Ectodermal cell (in vitro differentiated cells): ENCODE data around the gene NDUFA3.

Experiments used
- H3K27ac ChIP-seq: 2 replicates; pipeline ENCODE4 v1.7.0; 2013; ENCODE audit warnings: mild to moderate bottlenecking, low read depth, low read length; ENCODE audit not compliant: insufficient read depth, poor library complexity, severe bottlenecking
- H3K27me3 ChIP-seq: 2 replicates; pipeline ENCODE4 v1.7.0; 2013; ENCODE audit warnings: mild to moderate bottlenecking, low read length; ENCODE audit not compliant: insufficient read depth, control insufficient read depth, poor library complexity, severe bottlenecking
- H3K36me3 ChIP-seq: one replicate; pipeline ENCODE4 v1.7.0; 2013; ENCODE audit warnings: low read length; ENCODE audit not compliant: control insufficient read depth, insufficient read depth
- H3K4me1 ChIP-seq: one replicate; pipeline ENCODE4 v1.7.0; 2013; ENCODE audit warnings: low read length; ENCODE audit not compliant: control insufficient read depth, insufficient read depth
- H3K4me3 ChIP-seq: 2 replicates; pipeline ENCODE4 v1.7.0; 2013; ENCODE audit warnings: low read depth, low read length, control low read depth; ENCODE audit not compliant: insufficient read depth
- H3K9me3 ChIP-seq: 2 replicates; pipeline ENCODE4 v1.7.0; 2013; ENCODE audit warnings: mild to moderate bottlenecking, low read length, moderate library complexity; ENCODE audit not compliant: control insufficient read depth
- WGBS, 2 experiments: methylation state at CpG; one replicate each; pipeline ENCODE4 v1.1.7; 2013; ENCODE audit warnings: missing lambda C conversion rate in 2 of 2; 5-methylcytosine and 5-hydroxymethylcytosine counted together

Gene NDUFA3

DNA sequence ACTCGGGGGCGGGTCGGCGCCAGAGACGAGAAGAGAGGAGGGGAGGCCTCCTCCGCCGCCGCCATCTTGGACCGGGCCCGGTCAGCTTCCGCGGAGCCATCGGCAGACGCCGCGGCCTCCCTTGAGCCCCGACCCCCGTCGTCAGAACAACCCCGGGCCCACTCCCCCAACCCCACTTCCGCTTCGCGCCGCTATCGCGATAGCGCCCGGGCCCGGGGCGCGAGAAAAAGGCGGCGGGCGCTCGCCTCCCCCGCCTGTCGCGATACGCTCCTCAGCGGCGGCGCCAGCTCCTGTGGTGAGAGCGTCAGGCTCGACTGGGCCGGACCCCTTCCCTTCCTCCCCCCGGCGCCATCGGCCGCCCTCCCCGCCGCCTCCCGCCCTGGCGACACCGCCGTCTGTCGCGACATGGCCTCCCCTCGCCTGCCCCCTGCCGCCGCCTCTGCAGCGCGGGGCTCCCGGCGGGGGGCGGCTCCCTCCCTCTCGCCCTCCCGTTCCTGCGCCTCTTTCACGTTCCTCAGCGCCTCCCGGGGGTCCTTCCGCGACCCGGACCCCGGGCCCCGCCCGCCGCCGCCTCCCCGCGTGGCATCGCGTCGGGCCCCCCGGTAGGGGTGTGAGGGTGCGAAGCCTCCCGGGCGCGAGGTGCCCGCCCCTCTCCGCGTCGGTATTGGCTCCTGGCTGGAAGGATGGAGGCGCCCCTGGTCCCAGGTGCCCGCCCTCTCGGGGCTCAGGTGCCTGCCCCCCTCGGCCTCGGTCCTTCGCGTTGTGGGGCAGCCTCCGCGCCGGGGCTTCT lies 35.2 kb downstream of the NDUFA3 start, which contains the start of gene CNOT3:
Gene CNOT3 (plus strand): TSS at position 64 of the 790 bp plus-strand sequence. CDS start 5,217 bp downstream, outside the sequence.
- Histone ChIP-seq H3K27ac (peak within 1 kb of the TSS; percentile 93), H3K27me3 (peaks cover 10% of the 10 kb centered on the region), H3K4me3 (peak within 1 kb of the TSS; percentile 84), H3K4me1 (peaks cover 19% of the 10 kb centered on the region), H3K36me3 (peaks cover 4% of the 10 kb centered on the region), H3K9me3 (peaks cover 2% of the 10 kb centered on the region)
- WGBS, 2 experiments = 0% methylated on average over 103 of the region's 103 CpGs

DNA sequence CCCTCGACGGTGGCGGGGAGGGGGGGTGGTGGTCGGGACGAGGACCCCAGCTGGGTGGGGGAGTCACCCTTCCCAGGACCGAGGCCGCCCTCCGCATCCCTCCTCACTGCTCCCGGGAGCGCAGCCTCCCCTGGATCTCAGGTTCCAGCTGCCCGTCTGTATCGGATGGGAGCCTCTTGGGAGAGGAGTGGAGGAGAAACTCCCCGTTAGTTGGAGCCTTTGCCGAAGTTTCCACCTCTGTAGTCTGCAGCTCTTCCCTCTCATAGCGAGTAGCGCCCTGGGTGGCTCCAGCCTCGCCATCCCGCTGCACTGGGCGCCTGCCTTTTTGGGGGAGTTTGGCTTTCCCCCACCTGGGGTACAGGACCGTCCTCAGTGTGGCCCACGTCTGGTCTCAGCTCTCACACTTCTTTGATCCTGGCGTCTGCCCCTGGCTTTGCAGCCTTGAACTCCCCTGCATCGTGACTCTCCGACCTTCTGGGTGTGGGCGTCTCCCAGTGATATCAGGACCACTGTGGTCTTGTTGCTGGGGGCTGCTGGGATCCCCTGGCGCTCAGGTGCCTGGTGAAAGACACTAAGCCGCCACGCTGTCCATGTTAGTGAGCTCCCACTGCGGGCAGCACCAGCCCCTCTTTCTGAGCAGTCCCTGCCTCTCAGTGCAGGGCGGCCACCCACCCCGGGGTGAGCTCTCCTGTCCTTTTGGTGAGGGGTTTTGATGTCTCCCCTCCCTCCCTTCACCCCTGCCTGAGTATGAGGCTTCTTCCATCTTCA lies 36.0 kb downstream of the NDUFA3 start:
- H3K4me3 ChIP-seq = peak overlapping the region; percentile 84
- peaks cover 1% of the 10 kb centered on the region for H3K9me3 ChIP-seq
- WGBS, 2 experiments = 33 to 36% methylated on average over 31 of the region's 31 CpGs
- peaks cover 10% of the 10 kb centered on the region for H3K36me3 ChIP-seq
- peaks cover 10% of the 10 kb centered on the region for H3K27me3 ChIP-seq
- peaks cover 19% of the 10 kb centered on the region for H3K4me1 ChIP-seq
- H3K27ac ChIP-seq = no peak overlapping the region

DNA sequence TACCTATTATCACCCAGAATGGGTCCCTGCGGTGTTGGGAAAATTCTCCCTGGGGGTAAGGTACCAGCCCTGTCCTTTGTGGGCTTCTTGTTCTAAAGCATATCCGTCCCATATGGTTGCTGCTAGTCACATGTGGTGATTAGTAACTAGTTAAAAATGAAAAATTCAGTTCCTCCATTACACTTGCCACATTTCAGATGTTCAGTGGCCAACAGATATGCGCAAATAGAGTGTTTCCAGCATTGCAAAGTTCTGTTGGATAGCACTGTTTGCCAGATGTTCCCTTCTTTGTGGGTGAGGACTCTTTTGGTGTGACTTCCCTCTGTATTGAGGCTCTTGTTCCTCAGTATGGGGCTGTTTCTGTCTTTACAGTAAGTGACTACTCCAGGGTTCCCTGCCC lies 38.7 kb downstream of the NDUFA3 start:
- WGBS, 2 experiments = 93% methylated on average over 3 of the region's 3 CpGs
- H3K36me3 ChIP-seq = peaks cover 35% of the 10 kb centered on the region

DNA sequence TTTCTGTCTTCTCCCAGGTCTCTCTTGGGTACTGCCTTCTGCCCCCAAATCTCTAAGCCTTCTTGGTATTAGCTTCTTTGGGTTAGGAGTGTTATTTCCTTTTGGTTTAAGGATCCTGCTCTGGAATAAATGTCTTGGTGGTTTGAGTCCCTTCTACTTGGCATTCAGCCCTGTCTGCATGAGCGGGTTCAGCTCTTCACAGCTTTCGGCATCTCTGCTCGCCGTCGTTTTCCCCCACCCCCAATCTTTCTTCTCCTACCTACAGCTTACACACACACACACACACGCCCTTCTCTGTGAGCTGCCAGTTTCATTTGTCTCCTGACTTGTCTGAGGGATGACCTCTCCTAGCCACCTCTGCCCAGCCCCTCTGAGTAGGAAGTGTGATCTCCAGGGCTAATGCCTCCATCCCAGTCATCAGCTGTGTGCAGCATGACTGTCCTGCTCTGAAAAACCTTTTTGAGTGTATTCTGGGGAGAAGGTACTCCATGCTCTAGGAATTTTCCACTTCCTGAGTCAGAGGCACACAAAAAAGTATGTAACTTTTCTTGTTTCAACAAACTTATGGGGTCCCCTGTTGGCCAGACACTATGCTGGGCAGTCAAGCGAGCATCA lies 39.6 kb downstream of the NDUFA3 start:
- H3K27me3 ChIP-seq = no peaks in the 10 kb centered on the region
- H3K9me3 ChIP-seq = no peaks in the 10 kb centered on the region
- peaks cover 15% of the 10 kb centered on the region for H3K4me1 ChIP-seq
- H3K36me3 ChIP-seq = peaks cover 44% of the 10 kb centered on the region
- 78 to 88% methylated on average over 7 of the region's 7 CpGs for WGBS, 2 experiments
- no peak overlapping the region for H3K27ac ChIP-seq
- H3K4me3 ChIP-seq = no peak overlapping the region

More for the DNA sequence above, 38.7 kb downstream of the NDUFA3 start:
- Histone ChIP-seq H3K9me3 (no peaks in the 10 kb centered on the region), H3K4me1 (peaks cover 15% of the 10 kb centered on the region), H3K4me3 (no peak overlapping the region), H3K27ac (no peak overlapping the region), H3K27me3 (peaks cover 1% of the 10 kb centered on the region)

DNA sequence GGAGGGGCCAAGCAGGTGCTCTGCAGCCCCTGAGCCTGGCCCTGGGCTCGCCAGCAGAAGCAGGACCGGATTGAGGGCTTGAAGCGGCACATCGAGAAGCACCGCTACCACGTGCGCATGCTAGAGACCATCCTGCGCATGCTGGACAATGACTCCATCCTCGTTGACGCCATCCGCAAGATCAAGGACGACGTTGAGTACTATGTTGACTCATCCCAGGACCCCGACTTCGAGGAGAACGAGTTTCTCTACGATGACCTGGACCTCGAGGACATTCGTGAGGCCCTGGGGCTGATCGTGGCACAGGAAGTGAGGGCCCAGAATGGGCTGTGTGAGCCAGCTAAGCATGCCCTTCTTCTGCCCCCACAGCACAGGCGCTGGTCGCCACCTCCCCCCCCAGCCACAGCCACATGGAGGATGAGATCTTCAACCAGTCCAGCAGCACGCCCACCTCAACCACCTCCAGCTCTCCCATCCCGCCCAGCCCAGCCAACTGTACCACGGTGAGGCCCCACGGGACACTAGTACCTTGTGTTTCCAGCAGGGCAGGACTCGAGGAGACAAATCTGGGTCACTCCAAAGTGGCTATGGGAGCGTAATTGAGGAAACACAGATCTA lies 43.0 kb downstream of the NDUFA3 start:
- Histone ChIP-seq H3K27ac (no peak overlapping the region), H3K9me3 (no peaks in the 10 kb centered on the region)

DNA sequence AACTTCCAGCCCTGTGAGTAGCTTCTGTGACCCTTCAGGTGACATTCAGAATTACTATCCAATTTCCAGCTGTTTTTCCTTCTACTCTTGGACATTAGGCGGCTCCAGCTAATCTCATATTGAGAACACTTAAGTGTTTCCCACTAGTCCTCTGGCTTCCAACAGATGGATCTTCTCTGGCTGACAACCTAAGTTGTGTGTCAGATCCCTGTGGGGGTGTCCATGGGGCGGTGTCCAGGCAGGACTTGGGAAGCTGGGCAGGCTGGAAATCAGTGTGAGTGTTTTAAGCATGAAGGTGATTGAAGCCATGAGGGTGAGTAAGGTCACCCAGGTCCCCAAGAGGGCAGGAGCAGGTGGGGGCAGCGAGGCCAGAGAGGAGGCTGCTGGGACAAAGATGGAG lies 45.0 kb downstream of the NDUFA3 start:
- Histone ChIP-seq H3K27ac (no peak overlapping the region), H3K9me3 (no peaks in the 10 kb centered on the region), H3K4me3 (no peak overlapping the region), H3K4me1 (no peaks in the 10 kb centered on the region), H3K27me3 (no peaks in the 10 kb centered on the region), H3K36me3 (peaks cover 87% of the 10 kb centered on the region)
- WGBS, 2 experiments = 96% methylated on average over 3 of the region's 3 CpGs

More for the DNA sequence above, 43.0 kb downstream of the NDUFA3 start:
- Histone ChIP-seq H3K4me3 (no peak overlapping the region), H3K4me1 (no peaks in the 10 kb centered on the region), H3K27me3 (no peaks in the 10 kb centered on the region), H3K36me3 (peaks cover 72% of the 10 kb centered on the region)
- WGBS, 2 experiments = 97% methylated on average over 28 of the region's 28 CpGs

DNA sequence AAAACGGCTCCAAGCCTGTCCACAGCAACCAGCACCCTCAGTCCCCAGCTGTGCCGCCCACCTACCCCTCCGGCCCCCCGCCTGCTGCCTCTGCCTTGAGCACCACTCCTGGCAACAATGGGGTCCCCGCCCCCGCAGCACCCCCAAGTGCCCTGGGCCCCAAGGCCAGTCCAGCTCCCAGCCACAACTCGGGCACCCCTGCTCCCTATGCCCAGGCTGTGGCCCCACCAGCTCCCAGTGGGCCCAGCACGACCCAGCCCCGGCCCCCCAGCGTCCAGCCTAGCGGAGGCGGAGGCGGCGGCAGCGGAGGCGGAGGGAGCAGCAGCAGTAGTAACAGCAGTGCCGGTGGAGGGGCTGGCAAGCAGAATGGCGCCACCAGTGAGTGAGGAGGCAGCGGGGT lies 45.5 kb downstream of the NDUFA3 start:
- no peaks in the 10 kb centered on the region for H3K4me1 ChIP-seq
- H3K27me3 ChIP-seq = no peaks in the 10 kb centered on the region
- no peaks in the 10 kb centered on the region for H3K9me3 ChIP-seq
- no peak overlapping the region for H3K4me3 ChIP-seq
- peaks cover 88% of the 10 kb centered on the region for H3K36me3 ChIP-seq
- no peak overlapping the region for H3K27ac ChIP-seq
- 93% methylated on average over 19 of the region's 19 CpGs for WGBS, 2 experiments

DNA sequence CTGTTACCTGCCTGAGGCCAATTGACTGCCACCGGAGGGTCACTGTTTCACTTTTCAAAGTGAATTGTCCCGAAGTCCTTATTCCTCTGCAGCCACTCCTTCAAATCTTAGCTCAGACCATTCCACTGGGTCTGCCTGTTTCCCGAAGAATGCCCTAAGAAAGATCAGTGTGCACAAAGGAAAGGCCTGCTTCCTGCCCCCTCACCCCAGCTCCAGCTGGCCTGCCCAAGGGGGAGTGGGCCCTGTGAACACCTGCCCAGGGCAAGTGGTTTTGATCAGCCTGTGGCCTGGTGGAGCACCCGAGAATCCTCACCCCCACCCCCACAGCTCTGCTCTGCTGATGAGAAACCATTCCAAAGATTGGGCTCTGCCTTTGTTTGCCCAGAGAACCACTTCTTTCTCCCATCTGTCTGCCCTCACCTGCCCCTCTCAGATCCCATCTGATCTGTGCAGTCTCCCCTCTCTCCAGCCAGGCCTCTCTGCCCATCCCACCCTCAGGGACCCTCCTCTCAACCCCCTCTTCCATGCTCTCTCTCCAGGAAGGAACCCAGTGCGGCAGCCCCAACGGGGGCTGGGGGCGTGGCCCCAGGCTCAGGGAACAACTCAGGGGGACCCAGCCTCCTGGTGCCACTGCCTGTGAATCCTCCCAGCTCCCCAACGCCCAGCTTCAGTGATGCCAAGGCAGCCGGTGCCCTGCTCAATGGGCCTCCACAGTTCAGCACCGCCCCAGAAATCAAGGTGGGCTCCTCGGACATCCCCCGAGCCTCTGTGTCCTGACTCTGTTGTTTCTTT lies 46.6 kb downstream of the NDUFA3 start:
- H3K9me3 ChIP-seq = no peaks in the 10 kb centered on the region
- WGBS, 2 experiments = 94 to 95% methylated on average over 12 of the region's 12 CpGs
- no peak overlapping the region for H3K4me3 ChIP-seq
- no peak overlapping the region for H3K27ac ChIP-seq
- no peaks in the 10 kb centered on the region for H3K27me3 ChIP-seq
- no peaks in the 10 kb centered on the region for H3K4me1 ChIP-seq
- H3K36me3 ChIP-seq = peaks cover 88% of the 10 kb centered on the region

DNA sequence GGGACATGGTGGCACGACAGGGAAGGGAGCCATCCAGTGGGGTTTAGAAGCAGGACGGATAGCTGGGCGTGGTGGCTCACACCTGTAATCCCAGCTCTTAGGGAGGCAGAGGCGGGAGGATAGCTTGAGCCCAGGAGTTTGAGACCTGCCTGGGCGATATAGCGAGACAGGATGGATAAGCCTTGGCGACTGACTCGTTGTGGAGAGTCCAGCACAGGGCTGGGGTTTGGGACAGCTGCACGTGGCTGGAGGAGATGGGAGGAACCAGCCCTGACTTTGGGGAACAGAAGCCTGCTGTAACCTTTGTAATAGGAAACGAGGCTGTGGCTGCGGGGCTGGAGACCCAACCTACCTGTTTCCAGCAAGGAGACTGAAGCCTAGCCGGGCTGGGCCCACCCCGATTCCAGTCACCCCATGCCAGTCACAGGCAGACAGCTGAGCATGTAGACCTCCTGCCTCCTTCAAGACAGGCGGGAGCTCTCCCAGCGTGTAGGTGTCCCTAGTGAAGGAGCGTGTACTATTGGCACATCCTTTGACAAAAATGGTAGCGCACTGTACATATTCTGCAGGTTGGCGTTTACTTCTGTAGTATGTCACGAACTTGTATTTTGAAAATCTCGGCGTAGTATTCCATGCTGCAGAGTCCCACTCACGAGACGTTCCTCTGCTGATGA lies 48.8 kb downstream of the NDUFA3 start:
- WGBS, 2 experiments = 95 to 96% methylated on average over 23 of the region's 23 CpGs
- no peak overlapping the region for H3K27ac ChIP-seq
- no peaks in the 10 kb centered on the region for H3K9me3 ChIP-seq
- H3K4me1 ChIP-seq = no peaks in the 10 kb centered on the region
- H3K27me3 ChIP-seq = no peaks in the 10 kb centered on the region
- H3K36me3 ChIP-seq = peaks cover 89% of the 10 kb centered on the region
- H3K4me3 ChIP-seq = no peak overlapping the region
